Measurements from ENCODE around the gene CDKN2C. TPM values are rescaled to one million over a fixed set of nuclear protein-coding genes. Genes with fewer than 3 reads are reported as not detected.

The CDKN2C gene
- total RNA-seq, 1 experiment from 2014 or later, result 50.4 TPM

DNA sequence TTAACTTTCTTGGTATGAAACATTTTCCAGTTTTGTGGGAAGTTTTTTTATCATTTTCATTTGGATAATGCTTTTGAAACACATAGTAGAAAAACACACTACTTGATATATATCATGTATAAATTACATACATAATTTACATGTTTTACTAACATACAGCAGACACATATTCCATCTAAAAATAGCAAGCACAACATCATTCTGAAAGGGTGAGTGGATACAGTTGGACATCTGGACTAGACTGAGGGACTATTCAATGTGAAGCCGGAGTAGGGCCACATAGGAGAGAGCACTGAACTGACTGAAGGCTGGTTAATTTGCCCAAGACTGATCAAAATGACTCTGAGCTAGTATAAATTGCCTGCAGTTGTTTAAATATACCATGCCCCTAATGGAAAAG lies 11.7 kb downstream of the CDKN2C start:
- in situ Hi-C loops (cut with HindIII; ENCODE audit: low pct_unique_long_range_greater_than_20kb, low sequenced_read_pairs) (no loop called here), intact Hi-C loops (cut with micrococcal nuclease; ENCODE audit: unreplicated experiment) (no loop called here)
- POLR2A ChIA-PET, result no interaction called here
- Histone ChIP-seq H3K9me3 (ENCODE audit: control insufficient read depth, insufficient read depth, low read depth, low read length) (no peaks in the 10 kb centered on the region), H3K4me3 (ENCODE audit: low read depth in 2 of 2, low read length in 2 of 2) (no peak overlapping the region), H3K36me3 (ENCODE audit: control insufficient read depth, insufficient read depth, low read length) (no peaks in the 10 kb centered on the region; the same call in 1 of the 2 replicates), H3K27me3 (ENCODE audit: control insufficient read depth, insufficient read depth, low read length) (no peaks in the 10 kb centered on the region), H3K27ac (ENCODE audit: low read length) (peak overlapping the region; percentile 100; the same call in 1 of the 2 replicates), H3K4me1 (ENCODE audit: control insufficient read depth, insufficient read depth, low read length) (peaks cover 49% of the 10 kb centered on the region)
- DNase-seq (ENCODE audit: low read depth, low spot score) (no peak), ATAC-seq (no peak)
- no peak for TF ChIP-seq SIN3A (IDR thresholded peaks at IDR 0.05; ENCODE audit: borderline replicate concordance, insufficient read depth, low read depth, low read length)
- no peak for TF ChIP-seq POLR2AphosphoS5 (IDR thresholded peaks at IDR 0.05; ENCODE audit: low read depth, low read length)
- TF ChIP-seq, protein P1, sequence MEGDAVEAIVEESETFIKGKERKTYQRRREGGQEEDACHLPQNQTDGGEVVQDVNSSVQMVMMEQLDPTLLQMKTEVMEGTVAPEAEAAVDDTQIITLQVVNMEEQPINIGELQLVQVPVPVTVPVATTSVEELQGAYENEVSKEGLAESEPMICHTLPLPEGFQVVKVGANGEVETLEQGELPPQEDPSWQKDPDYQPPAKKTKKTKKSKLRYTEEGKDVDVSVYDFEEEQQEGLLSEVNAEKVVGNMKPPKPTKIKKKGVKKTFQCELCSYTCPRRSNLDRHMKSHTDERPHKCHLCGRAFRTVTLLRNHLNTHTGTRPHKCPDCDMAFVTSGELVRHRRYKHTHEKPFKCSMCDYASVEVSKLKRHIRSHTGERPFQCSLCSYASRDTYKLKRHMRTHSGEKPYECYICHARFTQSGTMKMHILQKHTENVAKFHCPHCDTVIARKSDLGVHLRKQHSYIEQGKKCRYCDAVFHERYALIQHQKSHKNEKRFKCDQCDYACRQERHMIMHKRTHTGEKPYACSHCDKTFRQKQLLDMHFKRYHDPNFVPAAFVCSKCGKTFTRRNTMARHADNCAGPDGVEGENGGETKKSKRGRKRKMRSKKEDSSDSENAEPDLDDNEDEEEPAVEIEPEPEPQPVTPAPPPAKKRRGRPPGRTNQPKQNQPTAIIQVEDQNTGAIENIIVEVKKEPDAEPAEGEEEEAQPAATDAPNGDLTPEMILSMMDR (IDR thresholded peaks at IDR 0.05), result no peak
- TF ChIP-seq, protein P2, sequence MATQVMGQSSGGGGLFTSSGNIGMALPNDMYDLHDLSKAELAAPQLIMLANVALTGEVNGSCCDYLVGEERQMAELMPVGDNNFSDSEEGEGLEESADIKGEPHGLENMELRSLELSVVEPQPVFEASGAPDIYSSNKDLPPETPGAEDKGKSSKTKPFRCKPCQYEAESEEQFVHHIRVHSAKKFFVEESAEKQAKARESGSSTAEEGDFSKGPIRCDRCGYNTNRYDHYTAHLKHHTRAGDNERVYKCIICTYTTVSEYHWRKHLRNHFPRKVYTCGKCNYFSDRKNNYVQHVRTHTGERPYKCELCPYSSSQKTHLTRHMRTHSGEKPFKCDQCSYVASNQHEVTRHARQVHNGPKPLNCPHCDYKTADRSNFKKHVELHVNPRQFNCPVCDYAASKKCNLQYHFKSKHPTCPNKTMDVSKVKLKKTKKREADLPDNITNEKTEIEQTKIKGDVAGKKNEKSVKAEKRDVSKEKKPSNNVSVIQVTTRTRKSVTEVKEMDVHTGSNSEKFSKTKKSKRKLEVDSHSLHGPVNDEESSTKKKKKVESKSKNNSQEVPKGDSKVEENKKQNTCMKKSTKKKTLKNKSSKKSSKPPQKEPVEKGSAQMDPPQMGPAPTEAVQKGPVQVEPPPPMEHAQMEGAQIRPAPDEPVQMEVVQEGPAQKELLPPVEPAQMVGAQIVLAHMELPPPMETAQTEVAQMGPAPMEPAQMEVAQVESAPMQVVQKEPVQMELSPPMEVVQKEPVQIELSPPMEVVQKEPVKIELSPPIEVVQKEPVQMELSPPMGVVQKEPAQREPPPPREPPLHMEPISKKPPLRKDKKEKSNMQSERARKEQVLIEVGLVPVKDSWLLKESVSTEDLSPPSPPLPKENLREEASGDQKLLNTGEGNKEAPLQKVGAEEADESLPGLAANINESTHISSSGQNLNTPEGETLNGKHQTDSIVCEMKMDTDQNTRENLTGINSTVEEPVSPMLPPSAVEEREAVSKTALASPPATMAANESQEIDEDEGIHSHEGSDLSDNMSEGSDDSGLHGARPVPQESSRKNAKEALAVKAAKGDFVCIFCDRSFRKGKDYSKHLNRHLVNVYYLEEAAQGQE (IDR thresholded peaks at IDR 0.05; ENCODE audit: insufficient read depth in 1 of 2, low read depth in 2 of 2, low read length in 1 of 2), result no peak
- no peak for TF ChIP-seq TCF7L2 (IDR thresholded peaks at IDR 0.05; ENCODE audit: low read depth, low read length)
- CTCF ChIA-PET, result interaction anchor here (0.6 kb wide), 1 partner anchor 24 kb away, joined by 12 read pairs; no protein-coding TSS in a partner anchor
- BruUV-seq (replicated peaks), result no TSS peak

DNA sequence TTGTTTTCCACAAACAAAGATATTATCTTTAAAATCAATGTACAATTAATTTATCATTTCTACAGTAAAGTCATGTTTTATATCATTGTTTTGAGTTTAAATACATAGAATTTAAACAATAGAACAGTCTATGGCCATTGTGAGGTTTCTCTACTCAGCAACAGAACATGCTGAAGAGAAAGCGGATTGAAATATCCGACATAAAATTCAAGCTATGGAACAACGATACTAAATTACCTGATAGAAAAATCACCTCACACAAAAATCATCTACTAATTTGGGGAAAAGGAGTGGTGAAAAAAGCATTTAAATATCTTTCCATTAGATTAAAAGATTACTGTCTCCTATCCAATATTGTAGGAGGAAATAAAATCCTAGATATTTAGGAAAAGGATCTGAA lies 12.6 kb downstream of the CDKN2C start:
- ATAC-seq (no peak), DNase-seq (ENCODE audit: low read depth, low spot score) (no peak)
- TF ChIP-seq, protein P2 (IDR thresholded peaks at IDR 0.05; ENCODE audit: insufficient read depth in 1 of 2, low read depth in 2 of 2, low read length in 1 of 2), result no peak
- TF ChIP-seq, protein P1 (IDR thresholded peaks at IDR 0.05), result no peak
- TF ChIP-seq SIN3A (IDR thresholded peaks at IDR 0.05; ENCODE audit: borderline replicate concordance, insufficient read depth, low read depth, low read length) (no peak), POLR2AphosphoS5 (IDR thresholded peaks at IDR 0.05; ENCODE audit: low read depth, low read length) (no peak), TCF7L2 (IDR thresholded peaks at IDR 0.05; ENCODE audit: low read depth, low read length) (no peak)
- Histone ChIP-seq H3K4me1 (ENCODE audit: control insufficient read depth, insufficient read depth, low read length) (peaks cover 49% of the 10 kb centered on the region), H3K4me3 (ENCODE audit: low read depth in 2 of 2, low read length in 2 of 2) (no peak overlapping the region), H3K27ac (ENCODE audit: low read length) (peak overlapping the region; percentile 100; the same call in 1 of the 2 replicates), H3K36me3 (ENCODE audit: control insufficient read depth, insufficient read depth, low read length) (no peaks in the 10 kb centered on the region; the same call in 1 of the 2 replicates), H3K27me3 (ENCODE audit: control insufficient read depth, insufficient read depth, low read length) (no peaks in the 10 kb centered on the region), H3K9me3 (ENCODE audit: control insufficient read depth, insufficient read depth, low read depth, low read length) (no peaks in the 10 kb centered on the region)
- CTCF ChIA-PET, result no interaction called here
- BruUV-seq (replicated peaks), result no TSS peak
- intact Hi-C loops (cut with micrococcal nuclease; ENCODE audit: unreplicated experiment) (no loop called here), in situ Hi-C loops (cut with HindIII; ENCODE audit: low pct_unique_long_range_greater_than_20kb, low sequenced_read_pairs) (no loop called here)
- POLR2A ChIA-PET, result no interaction called here

Measured in Panc1 (cell line).